Stimulated activated effector memory CD8-positive, alpha-beta T cell treated with anti-CD3 and anti-CD28 coated beads, Interleukin-12 subunit alpha, Interleukin-12 subunit beta, amount 100 ng/mL, for 72 hours (primary cell): ENCODE measurements around the gene RCOR3.
A peak's percentile ranks its signal among the peaks of the same experiment; 100 is the strongest.
"Not testable (repeated sequence)": the region's sequence is repeated elsewhere in the genome, so short reads cannot be mapped to it uniquely, and the experiment has no call there.

Experiments used
- ATAC-seq: fragments of 150-1000 bp; cut with Tn5 transposase; 2 replicates; pipeline ENCODE4 v1.10.0; 2021
- DNase-seq, 2 donors: peaks; one replicate each; pipeline ENCODE4 v3.0.0; 2021 to 2022; ENCODE audit warnings: low spot score in 2 of 2
- H3K27ac Mint-ChIP-seq: one replicate; pipeline ENCODE4 v1.8.0; 2022; ENCODE audit warnings: mild to moderate bottlenecking, mixed read lengths
- H3K36me3 Mint-ChIP-seq: one replicate; pipeline ENCODE4 v1.8.0; 2022; ENCODE audit warnings: mild to moderate bottlenecking, mixed read lengths
- H3K4me1 Mint-ChIP-seq: one replicate; pipeline ENCODE4 v1.8.0; 2022; ENCODE audit warnings: mixed read lengths
- H3K4me3 Mint-ChIP-seq: one replicate; pipeline ENCODE4 v1.8.0; 2022; ENCODE audit warnings: mild to moderate bottlenecking, mixed read lengths
- H3K9me3 Mint-ChIP-seq: one replicate; pipeline ENCODE4 v1.8.0; 2022; ENCODE audit warnings: mixed read lengths

Gene RCOR3

GRCh38 chr1:211258756-211259637, at the start of gene RCOR3:
TSS of gene RCOR3 (plus strand) at chr1:211259366. CDS start at chr1:211259561, 195 bp downstream.
- Mint-ChIP-seq H3K4me1 (peaks cover 19% of the 10 kb centered on the region), H3K27ac (peak within 1 kb of the TSS; percentile 98), H3K36me3 (peaks cover 45% of the 10 kb centered on the region), H3K4me3 (peak within 1 kb of the TSS; percentile 94), H3K9me3 (no peaks in the 10 kb centered on the region)
- peak; percentile 84 to 94 for DNase-seq
- ATAC-seq, result peak; percentile 88

GRCh38 chr1:211210052-211210451, 49.1 kb upstream of the RCOR3 start:
- Mint-ChIP-seq H3K4me1 (no peaks in the 10 kb centered on the region), H3K9me3 (no peaks in the 10 kb centered on the region), H3K27ac (no peak overlapping the region), H3K4me3 (no peak overlapping the region), H3K36me3 (no peaks in the 10 kb centered on the region)
- ATAC-seq (no peak), DNase-seq (no peak)

- Mint-ChIP-seq H3K27ac (no peak overlapping the region), H3K36me3 (no peaks in the 10 kb centered on the region), H3K4me3 (no peak overlapping the region), H3K9me3 (no peaks in the 10 kb centered on the region), H3K4me1 (no peaks in the 10 kb centered on the region)
- no peak for DNase-seq
- ATAC-seq, result no peak
These were observed 48.2 kb upstream of the RCOR3 start for GRCh38 chr1:211210965-211211364.

- no peaks in the 10 kb centered on the region for H3K36me3 Mint-ChIP-seq
- no peak overlapping the region for H3K27ac Mint-ChIP-seq
These were observed 45.5 kb upstream of the RCOR3 start for GRCh38 chr1:211213702-211214101.

GRCh38 chr1:211215577-211215976, 43.6 kb upstream of the RCOR3 start:
- no peaks in the 10 kb centered on the region for H3K4me1 Mint-ChIP-seq
- no peak overlapping the region for H3K27ac Mint-ChIP-seq
- no peaks in the 10 kb centered on the region for H3K9me3 Mint-ChIP-seq
- no peaks in the 10 kb centered on the region for H3K36me3 Mint-ChIP-seq
- ATAC-seq, result no peak
- DNase-seq, result no peak
- H3K4me3 Mint-ChIP-seq, result no peak overlapping the region

More at GRCh38 chr1:211213702-211214101, 45.5 kb upstream of the RCOR3 start:
- DNase-seq, result no peak
- Mint-ChIP-seq H3K9me3 (no peaks in the 10 kb centered on the region), H3K4me1 (no peaks in the 10 kb centered on the region), H3K4me3 (no peak overlapping the region)
- ATAC-seq, result no peak

GRCh38 chr1:211217392-211217791, 41.8 kb upstream of the RCOR3 start:
- no peak for ATAC-seq
- H3K4me3 Mint-ChIP-seq, result no peak overlapping the region
- no peaks in the 10 kb centered on the region for H3K4me1 Mint-ChIP-seq
- no peaks in the 10 kb centered on the region for H3K36me3 Mint-ChIP-seq
- no peak overlapping the region for H3K27ac Mint-ChIP-seq
- no peaks in the 10 kb centered on the region for H3K9me3 Mint-ChIP-seq
- no peak for DNase-seq

- H3K4me3 Mint-ChIP-seq, H3K36me3 Mint-ChIP-seq, H3K27ac Mint-ChIP-seq, ATAC-seq, DNase-seq, H3K9me3 Mint-ChIP-seq, H3K4me1 Mint-ChIP-seq: not testable (repeated sequence)
These were observed 36.5 kb upstream of the RCOR3 start for GRCh38 chr1:211222469-211223234.

GRCh38 chr1:211228573-211229364, 30.4 kb upstream of the RCOR3 start:
- peak in 1 of 2 donors; percentile 56 for DNase-seq
- Mint-ChIP-seq H3K27ac (peak overlapping the region; percentile 38), H3K4me1 (peaks cover 24% of the 10 kb centered on the region), H3K4me3 (peak overlapping the region; percentile 59)
- H3K36me3 Mint-ChIP-seq, H3K9me3 Mint-ChIP-seq: not testable (repeated sequence)
- ATAC-seq, result peak; percentile 76

- Mint-ChIP-seq H3K36me3 (no peaks in the 10 kb centered on the region), H3K27ac (peak overlapping the region; percentile 38), H3K4me3 (peak overlapping the region; percentile 59), H3K9me3 (no peaks in the 10 kb centered on the region), H3K4me1 (peaks cover 24% of the 10 kb centered on the region)
- ATAC-seq, result peak; percentile 60
- DNase-seq, result peak in 1 of 2 donors; percentile 51
These were observed 29.8 kb upstream of the RCOR3 start for GRCh38 chr1:211229365-211229759.

GRCh38 chr1:211231873-211232272, 27.3 kb upstream of the RCOR3 start:
- Mint-ChIP-seq H3K4me3 (no peak overlapping the region), H3K4me1 (peaks cover 24% of the 10 kb centered on the region), H3K9me3 (no peaks in the 10 kb centered on the region), H3K36me3 (no peaks in the 10 kb centered on the region), H3K27ac (no peak overlapping the region)
- DNase-seq, result no peak
- ATAC-seq, result no peak

GRCh38 chr1:211236633-211237320, 22.4 kb upstream of the RCOR3 start:
- no peaks in the 10 kb centered on the region for H3K36me3 Mint-ChIP-seq
- H3K27ac Mint-ChIP-seq, result no peak overlapping the region
- H3K9me3 Mint-ChIP-seq, result no peaks in the 10 kb centered on the region
- no peak for ATAC-seq
- DNase-seq, result no peak
- no peaks in the 10 kb centered on the region for H3K4me1 Mint-ChIP-seq
- no peak overlapping the region for H3K4me3 Mint-ChIP-seq

GRCh38 chr1:211237579-211237978, 21.6 kb upstream of the RCOR3 start:
- no peak overlapping the region for H3K4me3 Mint-ChIP-seq
- no peaks in the 10 kb centered on the region for H3K9me3 Mint-ChIP-seq
- no peak for DNase-seq
- H3K4me1 Mint-ChIP-seq, result no peaks in the 10 kb centered on the region
- ATAC-seq, result no peak
- no peak overlapping the region for H3K27ac Mint-ChIP-seq
- no peaks in the 10 kb centered on the region for H3K36me3 Mint-ChIP-seq

GRCh38 chr1:211240567-211240966, 18.6 kb upstream of the RCOR3 start:
- H3K36me3 Mint-ChIP-seq, ATAC-seq, DNase-seq, H3K4me3 Mint-ChIP-seq, H3K4me1 Mint-ChIP-seq, H3K9me3 Mint-ChIP-seq, H3K27ac Mint-ChIP-seq: not testable (repeated sequence)

- Mint-ChIP-seq H3K9me3 (no peaks in the 10 kb centered on the region), H3K4me3 (no peak overlapping the region), H3K4me1 (no peaks in the 10 kb centered on the region), H3K27ac (no peak overlapping the region), H3K36me3 (no peaks in the 10 kb centered on the region)
- DNase-seq (no peak), ATAC-seq (no peak)
These were observed 18.1 kb upstream of the RCOR3 start for GRCh38 chr1:211241071-211241470.

GRCh38 chr1:211243639-211244038, 15.5 kb upstream of the RCOR3 start:
- not testable (repeated sequence) for H3K27ac Mint-ChIP-seq, H3K4me1 Mint-ChIP-seq, DNase-seq, H3K4me3 Mint-ChIP-seq, H3K9me3 Mint-ChIP-seq, ATAC-seq, H3K36me3 Mint-ChIP-seq
